MCF 10A (cell line): ENCODE measurements around the gene TNPO3. TPM values are rescaled to one million over a fixed set of nuclear protein-coding genes. Genes with fewer than 3 reads are reported as not detected.

ENCODE experiments used
- BruUV-seq: library from RNA; stranded (reverse); fragments of 400-500 nt; replicated peaks from 2 replicates; lab custom pipeline; 2021; lab: Mats Ljungman, UMichigan
- CTCF ChIA-PET: fragments of 300-600 bp; sonication (Branson Sonifier 250); formaldehyde crosslinking; extraction: SDS; loops from one replicate; lab custom pipeline; 2021; ENCODE audit warnings: antibody characterized with exemption, inconsistent platforms; lab: Yijun Ruan, JAX
- POLR2A ChIA-PET: fragments of 300-600, 350-650 bp; sonication (Branson Sonifier 250); formaldehyde crosslinking; extraction: SDS; loops from one replicate; lab custom pipeline; 2020; ENCODE audit warnings: antibody characterized with exemption, inconsistent platforms; lab: Yijun Ruan, JAX
- DNase-seq: peaks from one replicate; pipeline ENCODE4 v3.0.0-alpha.2; 2018; ENCODE audit not compliant: unreplicated experiment
- H3K27ac Mint-ChIP-seq: one replicate; pipeline ENCODE4 v1.8.0; 2022; ENCODE audit warnings: mild to moderate bottlenecking, low read depth, mixed read lengths; ENCODE audit not compliant: unreplicated experiment
- H3K27me3 Mint-ChIP-seq: one replicate; pipeline ENCODE4 v1.8.0; 2022; ENCODE audit warnings: mixed read lengths; ENCODE audit not compliant: insufficient read depth, unreplicated experiment
- H3K36me3 Mint-ChIP-seq: one replicate; pipeline ENCODE4 v1.8.0; 2022; ENCODE audit warnings: mild to moderate bottlenecking, moderate library complexity, mixed read lengths; ENCODE audit not compliant: insufficient read depth, unreplicated experiment
- H3K4me1 Mint-ChIP-seq: one replicate; pipeline ENCODE4 v1.8.0; 2022; ENCODE audit warnings: mixed read lengths; ENCODE audit not compliant: insufficient read depth, unreplicated experiment
- H3K4me3 Mint-ChIP-seq: one replicate; pipeline ENCODE4 v1.8.0; 2022; ENCODE audit warnings: mild to moderate bottlenecking, moderate library complexity, mixed read lengths; ENCODE audit not compliant: unreplicated experiment
- H3K9me3 Mint-ChIP-seq: one replicate; pipeline ENCODE4 v1.8.0; 2022; ENCODE audit warnings: mixed read lengths; ENCODE audit not compliant: unreplicated experiment
- CTCF ChIP-seq: fragments of 200-600 bp; IDR thresholded peaks from one replicate; pipeline ENCODE4 v1.8.0; 2022; ENCODE audit warnings: antibody characterized with exemption, mild to moderate bottlenecking; ENCODE audit not compliant: unreplicated experiment
- intact Hi-C: fragments of 100-400 bp; cut with micrococcal nuclease; formaldehyde crosslinking; loops from 2 replicates; pipeline ENCODE4 v1.14.1; 2022
- total RNA-seq: library from RNA; stranded (reverse); gene quantifications from 2 replicates; pipeline ENCODE4 v1.2.3, GENCODE V29; 2022

The TNPO3 gene
- total RNA-seq, 1 experiment from 2014 or later: 42.3 TPM

GRCh38 chr7:128919881-128920799 is 134.8 kb downstream of the TNPO3 start:
- CTCF ChIA-PET: interaction anchor here (1.0 to 1.1 kb wide), 2 partner anchors 12 to 20 kb away, joined by 3 read pairs; no protein-coding TSS in a partner anchor
- TF ChIP-seq CTCF: no peak
- no peaks in the 10 kb centered on the region for H3K4me1 Mint-ChIP-seq
- no peak for DNase-seq
- peaks cover 67% of the 10 kb centered on the region for H3K27me3 Mint-ChIP-seq
- H3K9me3 Mint-ChIP-seq: no peaks in the 10 kb centered on the region
- no peak overlapping the region for H3K4me3 Mint-ChIP-seq
- H3K36me3 Mint-ChIP-seq: no peaks in the 10 kb centered on the region
- no TSS peak for BruUV-seq
- intact Hi-C loops: no loop called here
- POLR2A ChIA-PET: interaction anchor here (0.6 kb wide), 1 partner anchor 16 kb away, joined by 3 read pairs; no protein-coding TSS in a partner anchor
- no peak overlapping the region for H3K27ac Mint-ChIP-seq

GRCh38 chr7:128919241-128919640 is 135.7 kb downstream of the TNPO3 start:
- no peaks in the 10 kb centered on the region for H3K36me3 Mint-ChIP-seq
- POLR2A ChIA-PET: interaction anchor here (0.6 kb wide), 1 partner anchor 15 kb away, joined by 3 read pairs; no protein-coding TSS in a partner anchor
- H3K27ac Mint-ChIP-seq: no peak overlapping the region
- no peaks in the 10 kb centered on the region for H3K9me3 Mint-ChIP-seq
- intact Hi-C loops: no loop called here
- H3K27me3 Mint-ChIP-seq: peaks cover 73% of the 10 kb centered on the region
- no peak for TF ChIP-seq CTCF
- no peak for DNase-seq
- no TSS peak for BruUV-seq
- H3K4me3 Mint-ChIP-seq: no peak overlapping the region
- no peaks in the 10 kb centered on the region for H3K4me1 Mint-ChIP-seq
- CTCF ChIA-PET: interaction anchor here (1.2 kb wide), 1 partner anchor 28 kb away, joined by 3 read pairs; no protein-coding TSS in a partner anchor

- POLR2A ChIA-PET: interaction anchor here (0.8 kb wide), 1 partner anchor 10 kb away, joined by 4 read pairs; no protein-coding TSS in a partner anchor
- intact Hi-C loops: no loop called here
- DNase-seq: no peak
- BruUV-seq: no TSS peak
- CTCF ChIA-PET: interaction anchor here (0.7 to 1.2 kb wide), 2 partner anchors 29 to 140 kb away, joined by 3 read pairs; no protein-coding TSS in a partner anchor
- Mint-ChIP-seq H3K4me1 (no peaks in the 10 kb centered on the region), H3K4me3 (no peak overlapping the region), H3K27me3 (peaks cover 68% of the 10 kb centered on the region), H3K36me3 (no peaks in the 10 kb centered on the region), H3K27ac (no peak overlapping the region), H3K9me3 (no peaks in the 10 kb centered on the region)
- no peak for TF ChIP-seq CTCF
These were observed 136.8 kb downstream of the TNPO3 start for GRCh38 chr7:128918016-128918665.

- Mint-ChIP-seq H3K27me3 (peaks cover 62% of the 10 kb centered on the region), H3K36me3 (no peaks in the 10 kb centered on the region), H3K27ac (no peak overlapping the region), H3K9me3 (no peaks in the 10 kb centered on the region), H3K4me1 (no peaks in the 10 kb centered on the region), H3K4me3 (no peak overlapping the region)
- no peak for DNase-seq
- ChIA-PET POLR2A (no interaction called here), CTCF (interaction anchor here (0.7 kb wide), 1 partner anchor 77 kb away, joined by 3 read pairs; no protein-coding TSS in a partner anchor)
- TF ChIP-seq CTCF: no peak
- intact Hi-C loops: no loop called here
- no TSS peak for BruUV-seq
These were observed 137.8 kb downstream of the TNPO3 start for GRCh38 chr7:128917122-128917521.
